ENCODE data around the gene TBC1D22A. TPM values are rescaled to one million over a fixed set of nuclear protein-coding genes. Genes with fewer than 3 reads are reported as not detected.
A peak's percentile ranks its signal among the peaks of the same experiment; 100 is the strongest.

Gene TBC1D22A
- total RNA-seq, 1 donor from 2014 or later, result 6.8 TPM

DNA sequence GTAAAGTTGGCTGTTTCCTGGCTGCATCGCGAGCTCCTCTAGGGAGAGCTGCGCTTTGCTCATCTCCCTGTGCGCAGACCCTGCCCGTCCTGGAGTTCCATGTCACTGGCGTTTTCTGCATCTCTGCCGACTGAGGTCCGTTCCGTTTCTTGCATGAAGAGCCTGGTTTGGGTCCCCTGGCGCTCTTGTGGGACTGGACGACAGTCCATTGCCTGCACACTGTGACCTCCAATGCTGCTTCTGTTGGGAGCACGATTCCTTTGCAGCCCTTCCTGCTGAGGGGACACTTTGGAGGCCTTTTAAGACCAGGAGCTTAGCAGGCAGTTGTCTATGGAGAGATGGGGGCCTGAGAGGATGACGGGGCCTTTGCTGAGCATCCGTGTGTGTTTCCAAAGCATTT lies 90.3 kb downstream of the TBC1D22A start:
- Histone ChIP-seq H3K9ac (ENCODE audit: low read depth in 1 of 3, low read length in 3 of 3) (no peak overlapping the region), H3K27ac (ENCODE audit: low read depth, low read length) (no peak overlapping the region), H3K36me3 (ENCODE audit: control insufficient read depth in 3 of 3, insufficient read depth in 3 of 3, low read length in 3 of 3) (peaks cover 0 to 4% (median 3%) of the 10 kb centered on the region in 3 donors), H3K4me3 (ENCODE audit: low read length in 3 of 3) (no peak overlapping the region), H3K4me1 (ENCODE audit: control insufficient read depth in 3 of 3, insufficient read depth in 3 of 3, low read length in 3 of 3) (peaks cover 0 to 6% (median 5%) of the 10 kb centered on the region in 3 donors), H3K9me3 (ENCODE audit: control insufficient read depth in 3 of 3, low read length in 3 of 3) (no peaks in the 10 kb centered on the region), H3K27me3 (ENCODE audit: control insufficient read depth in 3 of 3, insufficient read depth in 3 of 3, low read length in 3 of 3) (no peaks in the 10 kb centered on the region)

DNA sequence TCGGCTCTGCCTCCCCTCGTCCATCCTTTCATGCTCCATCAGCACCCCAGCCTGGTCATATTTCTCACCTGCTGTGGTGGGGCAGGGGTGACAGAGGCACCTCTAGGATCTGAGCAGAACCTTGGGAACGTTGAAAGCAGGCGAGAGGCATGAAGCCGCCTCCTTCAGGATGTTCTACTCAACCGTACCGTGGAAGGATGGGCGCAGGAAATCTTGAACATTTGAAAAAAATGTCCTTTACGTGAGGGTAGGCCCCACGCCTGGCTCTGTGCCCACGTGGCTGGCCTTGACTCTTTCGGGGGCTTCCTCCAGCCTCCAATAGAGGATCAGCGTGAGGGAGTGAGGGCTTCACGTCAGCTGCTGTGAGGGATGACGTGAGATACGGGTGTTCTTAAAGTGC lies 90.7 kb downstream of the TBC1D22A start:
- Histone ChIP-seq H3K27me3 (ENCODE audit: control insufficient read depth in 3 of 3, insufficient read depth in 3 of 3, low read length in 3 of 3) (no peaks in the 10 kb centered on the region), H3K36me3 (ENCODE audit: control insufficient read depth in 3 of 3, insufficient read depth in 3 of 3, low read length in 3 of 3) (peaks cover 0 to 4% (median 3%) of the 10 kb centered on the region in 3 donors), H3K4me1 (ENCODE audit: control insufficient read depth in 3 of 3, insufficient read depth in 3 of 3, low read length in 3 of 3) (peaks cover 2 to 10% (median 9%) of the 10 kb centered on the region in 3 donors), H3K4me3 (ENCODE audit: low read length in 3 of 3) (no peak overlapping the region), H3K27ac (ENCODE audit: low read depth, low read length) (no peak overlapping the region), H3K9me3 (ENCODE audit: control insufficient read depth in 3 of 3, low read length in 3 of 3) (no peaks in the 10 kb centered on the region), H3K9ac (ENCODE audit: low read depth in 1 of 3, low read length in 3 of 3) (no peak overlapping the region)

DNA sequence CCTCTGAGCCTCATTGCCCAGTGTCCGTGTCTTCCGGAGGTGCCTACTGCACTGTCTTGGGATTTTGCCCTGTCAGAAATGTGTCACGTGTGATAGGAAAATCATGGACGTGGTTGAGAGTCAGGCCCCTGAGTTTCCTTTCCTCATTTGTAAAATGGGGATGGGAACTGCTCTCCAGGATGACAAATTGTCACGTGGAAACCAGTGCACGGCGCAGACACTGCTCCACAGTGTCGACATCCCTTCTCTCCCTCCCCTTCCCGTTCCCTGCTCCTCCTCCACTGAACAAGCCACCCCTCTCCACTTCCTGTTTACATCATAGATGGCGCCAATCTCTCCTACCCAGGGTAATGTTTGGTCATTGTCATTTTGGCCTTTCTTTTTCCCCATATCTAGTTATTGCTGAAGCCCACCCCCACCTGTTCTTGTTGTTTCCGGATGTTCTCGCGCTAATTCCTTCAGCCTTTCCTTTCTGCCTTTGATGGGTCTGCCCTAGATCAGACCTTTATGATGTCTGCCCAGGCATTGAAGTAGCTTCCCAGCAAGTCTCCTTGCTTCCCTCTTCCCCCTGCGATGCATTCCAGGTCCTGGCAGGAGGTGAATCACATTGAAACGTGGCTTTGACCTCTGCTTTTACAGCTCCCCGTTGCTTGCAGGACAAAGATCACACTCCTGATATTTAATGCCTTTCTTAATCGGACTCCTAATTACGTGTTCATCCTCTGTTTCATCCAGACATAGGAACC lies 91.8 kb downstream of the TBC1D22A start:
- Histone ChIP-seq H3K27me3 (ENCODE audit: control insufficient read depth in 3 of 3, insufficient read depth in 3 of 3, low read length in 3 of 3) (no peaks in the 10 kb centered on the region), H3K9ac (ENCODE audit: low read depth in 1 of 3, low read length in 3 of 3) (no peak overlapping the region), H3K4me1 (ENCODE audit: control insufficient read depth in 3 of 3, insufficient read depth in 3 of 3, low read length in 3 of 3) (peaks cover 5 to 12% (median 8%) of the 10 kb centered on the region in 3 donors), H3K4me3 (ENCODE audit: low read length in 3 of 3) (no peak overlapping the region), H3K9me3 (ENCODE audit: control insufficient read depth in 3 of 3, low read length in 3 of 3) (no peaks in the 10 kb centered on the region), H3K36me3 (ENCODE audit: control insufficient read depth in 3 of 3, insufficient read depth in 3 of 3, low read length in 3 of 3) (peaks cover 0 to 3% (median 0%) of the 10 kb centered on the region in 3 donors), H3K27ac (ENCODE audit: low read depth, low read length) (peak overlapping the region; percentile 54)

DNA sequence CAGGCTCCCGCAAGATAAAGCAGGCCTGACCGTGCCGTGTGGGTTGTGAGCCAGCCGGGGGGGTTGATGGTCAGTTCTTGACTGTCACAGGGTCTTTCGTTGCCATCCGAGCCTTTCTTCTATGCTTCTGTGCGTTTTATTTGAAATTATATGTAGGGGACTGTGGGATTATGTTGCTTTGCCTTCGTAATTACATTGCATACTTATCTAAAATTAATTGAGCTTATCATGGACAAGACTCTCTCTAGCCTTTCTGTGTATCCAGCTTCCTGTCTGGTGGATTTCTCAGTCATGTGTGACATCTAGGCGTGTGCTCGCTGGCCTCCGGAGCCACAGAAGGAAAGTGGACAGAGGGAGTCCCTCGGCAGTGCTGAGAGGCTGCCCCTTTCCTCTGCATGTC lies 93.2 kb downstream of the TBC1D22A start:
- H3K27me3 ChIP-seq (ENCODE audit: control insufficient read depth in 3 of 3, insufficient read depth in 3 of 3, low read length in 3 of 3), result no peaks in the 10 kb centered on the region
- no peaks in the 10 kb centered on the region for H3K9me3 ChIP-seq (ENCODE audit: control insufficient read depth in 3 of 3, low read length in 3 of 3)
- peaks cover 5 to 12% (median 8%) of the 10 kb centered on the region in 3 donors for H3K4me1 ChIP-seq (ENCODE audit: control insufficient read depth in 3 of 3, insufficient read depth in 3 of 3, low read length in 3 of 3)
- H3K9ac ChIP-seq (ENCODE audit: low read depth in 1 of 3, low read length in 3 of 3), result no peak overlapping the region
- H3K4me3 ChIP-seq (ENCODE audit: low read length in 3 of 3), result no peak overlapping the region
- no peak overlapping the region for H3K27ac ChIP-seq (ENCODE audit: low read depth, low read length)
- peaks cover 0 to 3% (median 0%) of the 10 kb centered on the region in 3 donors for H3K36me3 ChIP-seq (ENCODE audit: control insufficient read depth in 3 of 3, insufficient read depth in 3 of 3, low read length in 3 of 3)

DNA sequence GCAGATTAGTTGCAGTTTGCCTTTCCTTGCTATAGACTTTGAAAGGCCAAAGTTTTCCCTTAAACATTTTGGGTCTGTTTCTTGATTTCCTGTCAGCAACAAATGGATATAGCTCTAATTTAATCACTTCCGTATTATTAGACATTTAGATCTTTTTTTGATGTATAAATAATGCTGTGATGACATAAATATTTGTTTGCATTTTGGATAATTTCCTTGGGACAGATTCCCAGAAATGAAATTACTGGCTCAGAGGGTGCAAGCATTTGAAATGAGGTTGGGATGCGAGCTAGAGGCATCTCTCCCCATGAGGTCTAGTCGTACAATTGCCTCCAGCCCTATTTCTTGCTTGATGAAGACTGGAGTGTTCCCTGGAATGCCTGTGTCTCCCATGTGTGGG lies 94.2 kb downstream of the TBC1D22A start:
- Histone ChIP-seq H3K27me3 (ENCODE audit: control insufficient read depth in 3 of 3, insufficient read depth in 3 of 3, low read length in 3 of 3) (no peaks in the 10 kb centered on the region), H3K4me1 (ENCODE audit: control insufficient read depth in 3 of 3, insufficient read depth in 3 of 3, low read length in 3 of 3) (peaks cover 5 to 12% (median 8%) of the 10 kb centered on the region in 3 donors), H3K4me3 (ENCODE audit: low read length in 3 of 3) (no peak overlapping the region), H3K27ac (ENCODE audit: low read depth, low read length) (no peak overlapping the region), H3K9me3 (ENCODE audit: control insufficient read depth in 3 of 3, low read length in 3 of 3) (no peaks in the 10 kb centered on the region), H3K9ac (ENCODE audit: low read depth in 1 of 3, low read length in 3 of 3) (no peak overlapping the region), H3K36me3 (ENCODE audit: control insufficient read depth in 3 of 3, insufficient read depth in 3 of 3, low read length in 3 of 3) (peaks cover 0 to 2% (median 0%) of the 10 kb centered on the region in 3 donors)

DNA sequence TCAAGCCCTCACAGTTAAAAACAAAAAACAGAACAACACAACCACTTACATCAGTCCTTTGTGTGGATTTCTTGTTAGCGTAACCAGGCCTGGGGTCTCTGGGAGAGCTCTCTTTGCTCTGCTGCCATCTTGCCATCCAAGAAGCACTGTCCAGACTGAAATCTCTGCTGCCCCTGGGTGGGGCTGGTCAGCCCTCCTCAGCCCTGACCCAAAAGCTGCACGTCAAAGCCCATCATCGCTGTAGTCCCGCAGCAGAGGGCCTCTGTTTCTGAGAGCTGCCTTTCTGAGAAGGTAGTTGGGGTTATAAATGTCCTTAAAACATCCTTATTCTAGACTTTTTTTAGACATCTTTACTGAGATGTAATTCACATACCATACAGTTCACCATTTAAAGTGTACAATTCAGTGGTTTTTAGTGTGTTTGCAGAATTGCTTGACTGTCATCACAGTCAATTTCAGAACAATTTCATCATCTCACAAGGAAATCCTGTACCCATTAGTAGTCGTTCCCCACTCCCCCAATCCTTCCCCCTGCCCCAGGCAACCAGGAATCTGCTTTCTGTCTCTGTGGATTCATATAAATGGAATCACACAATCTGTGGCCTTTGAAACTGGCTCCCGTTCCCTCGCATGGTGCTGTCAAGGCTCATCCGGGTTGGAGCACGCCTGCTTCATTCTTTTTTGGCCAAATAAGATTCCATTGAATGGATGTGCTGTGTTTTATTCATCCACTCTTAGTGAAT lies 94.9 kb downstream of the TBC1D22A start:
- H3K36me3 ChIP-seq (ENCODE audit: control insufficient read depth in 3 of 3, insufficient read depth in 3 of 3, low read length in 3 of 3), result no peaks in the 10 kb centered on the region
- no peak overlapping the region for H3K27ac ChIP-seq (ENCODE audit: low read depth, low read length)
- H3K9ac ChIP-seq (ENCODE audit: low read depth in 1 of 3, low read length in 3 of 3), result no peak overlapping the region
- peaks cover 5 to 12% (median 8%) of the 10 kb centered on the region in 3 donors for H3K4me1 ChIP-seq (ENCODE audit: control insufficient read depth in 3 of 3, insufficient read depth in 3 of 3, low read length in 3 of 3)
- H3K27me3 ChIP-seq (ENCODE audit: control insufficient read depth in 3 of 3, insufficient read depth in 3 of 3, low read length in 3 of 3), result no peaks in the 10 kb centered on the region
- H3K4me3 ChIP-seq (ENCODE audit: low read length in 3 of 3), result no peak overlapping the region
- H3K9me3 ChIP-seq (ENCODE audit: control insufficient read depth in 3 of 3, low read length in 3 of 3), result no peaks in the 10 kb centered on the region

DNA sequence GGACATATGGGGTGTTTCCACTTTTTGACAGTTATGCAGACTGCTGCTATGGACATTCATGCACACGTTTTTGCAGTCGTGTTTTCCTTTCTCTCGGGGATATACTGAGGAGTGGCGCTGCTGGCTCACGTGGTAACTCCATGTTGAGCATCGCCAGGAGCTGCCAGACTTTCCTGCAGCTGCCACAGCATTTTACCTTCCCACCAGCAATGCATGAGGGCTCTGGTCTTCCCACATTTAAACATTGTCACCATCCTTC lies 95.4 kb downstream of the TBC1D22A start:
- no peaks in the 10 kb centered on the region for H3K27me3 ChIP-seq (ENCODE audit: control insufficient read depth in 3 of 3, insufficient read depth in 3 of 3, low read length in 3 of 3)
- no peak overlapping the region for H3K9ac ChIP-seq (ENCODE audit: low read depth in 1 of 3, low read length in 3 of 3)
- no peaks in the 10 kb centered on the region for H3K36me3 ChIP-seq (ENCODE audit: control insufficient read depth in 3 of 3, insufficient read depth in 3 of 3, low read length in 3 of 3)
- no peak overlapping the region for H3K4me3 ChIP-seq (ENCODE audit: low read length in 3 of 3)
- peaks cover 5 to 12% (median 8%) of the 10 kb centered on the region in 3 donors for H3K4me1 ChIP-seq (ENCODE audit: control insufficient read depth in 3 of 3, insufficient read depth in 3 of 3, low read length in 3 of 3)
- no peaks in the 10 kb centered on the region for H3K9me3 ChIP-seq (ENCODE audit: control insufficient read depth in 3 of 3, low read length in 3 of 3)
- H3K27ac ChIP-seq (ENCODE audit: low read depth, low read length), result no peak overlapping the region

DNA sequence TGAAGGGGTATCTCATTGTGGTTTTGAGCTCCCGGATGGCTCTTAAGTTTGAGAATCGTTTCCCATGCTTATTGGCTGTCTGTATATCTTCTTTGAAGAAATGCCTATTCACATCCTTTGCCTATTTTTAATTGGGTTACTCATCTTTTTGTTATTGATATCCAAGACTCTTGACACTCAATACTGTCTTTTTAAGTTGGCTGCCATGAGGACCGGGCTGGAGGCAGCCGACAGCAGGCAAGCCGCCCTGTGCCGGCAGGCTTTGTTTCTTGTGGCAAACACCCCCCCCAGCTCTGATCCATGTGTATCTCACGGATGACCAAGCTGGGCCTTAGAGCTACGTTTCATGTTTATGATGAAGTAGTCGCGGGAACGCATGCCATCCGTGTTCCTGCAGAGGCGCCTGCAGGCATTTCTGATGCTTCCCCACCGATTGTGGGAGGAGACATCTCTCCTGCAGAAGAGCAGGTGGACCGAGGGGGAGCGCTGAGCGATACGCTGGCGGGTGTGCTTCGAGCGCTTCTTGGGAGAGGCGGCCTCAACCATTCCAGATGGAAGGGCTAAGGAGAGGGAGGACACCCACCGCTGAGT lies 95.8 kb downstream of the TBC1D22A start:
- Histone ChIP-seq H3K27ac (ENCODE audit: low read depth, low read length) (no peak overlapping the region), H3K4me3 (ENCODE audit: low read length in 3 of 3) (no peak overlapping the region), H3K4me1 (ENCODE audit: control insufficient read depth in 3 of 3, insufficient read depth in 3 of 3, low read length in 3 of 3) (peaks cover 5 to 12% (median 8%) of the 10 kb centered on the region in 3 donors), H3K9me3 (ENCODE audit: control insufficient read depth in 3 of 3, low read length in 3 of 3) (no peaks in the 10 kb centered on the region), H3K9ac (ENCODE audit: low read depth in 1 of 3, low read length in 3 of 3) (no peak overlapping the region), H3K27me3 (ENCODE audit: control insufficient read depth in 3 of 3, insufficient read depth in 3 of 3, low read length in 3 of 3) (no peaks in the 10 kb centered on the region), H3K36me3 (ENCODE audit: control insufficient read depth in 3 of 3, insufficient read depth in 3 of 3, low read length in 3 of 3) (no peaks in the 10 kb centered on the region)

DNA sequence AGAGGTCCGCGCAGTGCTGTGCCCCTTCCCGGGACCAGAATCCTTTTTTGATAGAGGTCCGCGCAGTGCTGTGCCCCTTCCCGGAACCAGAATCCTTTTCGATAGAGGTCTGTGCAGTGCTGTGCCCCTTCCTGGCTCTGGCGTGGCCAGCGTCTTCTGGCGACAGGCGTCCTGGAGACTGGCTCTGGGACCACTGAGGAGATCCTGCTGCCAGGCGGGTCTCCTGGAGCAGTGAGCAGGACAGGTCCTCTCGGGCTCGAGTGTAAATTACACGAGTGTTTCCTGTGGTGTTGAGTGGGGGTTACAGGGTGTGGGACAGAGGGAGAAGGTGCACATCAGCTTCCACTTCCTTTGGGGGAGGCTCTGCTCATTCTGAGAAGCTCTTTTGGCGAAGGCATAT lies 98.1 kb downstream of the TBC1D22A start:
- no peaks in the 10 kb centered on the region for H3K9me3 ChIP-seq (ENCODE audit: control insufficient read depth in 3 of 3, low read length in 3 of 3)
- H3K9ac ChIP-seq (ENCODE audit: low read depth in 1 of 3, low read length in 3 of 3), result no peak overlapping the region
- H3K36me3 ChIP-seq (ENCODE audit: control insufficient read depth in 3 of 3, insufficient read depth in 3 of 3, low read length in 3 of 3), result peaks cover 0 to 1% (median 0%) of the 10 kb centered on the region in 3 donors

More for the DNA sequence above, 98.1 kb downstream of the TBC1D22A start:
- Histone ChIP-seq H3K27ac (ENCODE audit: low read depth, low read length) (no peak overlapping the region), H3K4me1 (ENCODE audit: control insufficient read depth in 3 of 3, insufficient read depth in 3 of 3, low read length in 3 of 3) (peaks cover 5 to 12% (median 8%) of the 10 kb centered on the region in 3 donors), H3K4me3 (ENCODE audit: low read length in 3 of 3) (no peak overlapping the region), H3K27me3 (ENCODE audit: control insufficient read depth in 3 of 3, insufficient read depth in 3 of 3, low read length in 3 of 3) (no peaks in the 10 kb centered on the region)
